GM21528 (cell line): ENCODE data around the gene CARD9.

Experiments
- ATAC-seq: cut with Tn5 transposase; IDR thresholded peaks from one replicate; pipeline ENCODE4 v1.9.1; 2021; ENCODE audit warnings: mild to moderate bottlenecking, moderate library complexity; ENCODE audit not compliant: unreplicated experiment, low FRiP score

CARD9 gene

GRCh38 chr9:136365775-136366222 is 7.7 kb downstream of the CARD9 start:
- ATAC-seq, result no peak

- ATAC-seq, result no peak
These were observed 8.3 kb downstream of the CARD9 start for GRCh38 chr9:136364942-136365774.

GRCh38 chr9:136363949-136364748 is 9.3 kb downstream of the CARD9 start:
- no peak for ATAC-seq

- peak; percentile 66 for ATAC-seq
These were observed 10.1 kb downstream of the CARD9 start, which contains the start of gene DNLZ for GRCh38 chr9:136363106-136363948. DNLZ (minus strand) TSS chr9:136363744; CDS start chr9:136363714, 30 bp downstream.

- no peak for ATAC-seq
These were observed 11.1 kb downstream of the CARD9 start for GRCh38 chr9:136362450-136362784.

- no peak for ATAC-seq
These were observed 11.6 kb downstream of the CARD9 start for GRCh38 chr9:136361754-136362449.

GRCh38 chr9:136361047-136361753 is 12.3 kb downstream of the CARD9 start:
- ATAC-seq, result no peak

- no peak for ATAC-seq
These were observed 13.4 kb downstream of the CARD9 start for GRCh38 chr9:136359774-136360718.

GRCh38 chr9:136358888-136359287 is 14.6 kb downstream of the CARD9 start:
- no peak for ATAC-seq

GRCh38 chr9:136358016-136358415 is 15.5 kb downstream of the CARD9 start:
- ATAC-seq, result no peak

- ATAC-seq, result no peak
These were observed 16.2 kb downstream of the CARD9 start for GRCh38 chr9:136357202-136357725.

- ATAC-seq, result no peak
These were observed 17.6 kb downstream of the CARD9 start for GRCh38 chr9:136355616-136356557.

GRCh38 chr9:136354592-136355085 is 18.8 kb downstream of the CARD9 start:
- ATAC-seq, result no peak

GRCh38 chr9:136353757-136354488 is 19.5 kb downstream of the CARD9 start:
- no peak for ATAC-seq

GRCh38 chr9:136353088-136353487 is 20.4 kb downstream of the CARD9 start:
- ATAC-seq, result no peak

GRCh38 chr9:136352682-136353081 is 20.8 kb downstream of the CARD9 start:
- ATAC-seq, result no peak
